HG03354 (cell line): Measurements from ENCODE around the gene EDN1.

Experiments used
- ATAC-seq: cut with Tn5 transposase; IDR thresholded peaks from one replicate; pipeline ENCODE4 v1.9.1; 2021; ENCODE audit warnings: mild to moderate bottlenecking; ENCODE audit not compliant: unreplicated experiment, poor library complexity, severe bottlenecking

The EDN1 gene

GRCh38 chr6:12342664-12343063 lies 52.5 kb downstream of the EDN1 start:
- ATAC-seq: no peak

- no peak for ATAC-seq
Measured at GRCh38 chr6:12343122-12343439, 52.9 kb downstream of the EDN1 start.

- no peak for ATAC-seq
Measured at GRCh38 chr6:12343440-12344162, 53.4 kb downstream of the EDN1 start.

- ATAC-seq: no peak
Measured at GRCh38 chr6:12344296-12344695, 54.1 kb downstream of the EDN1 start.

- no peak for ATAC-seq
Measured at GRCh38 chr6:12344961-12345693, 55.0 kb downstream of the EDN1 start.

GRCh38 chr6:12345694-12346058 lies 55.5 kb downstream of the EDN1 start:
- no peak for ATAC-seq
